H1 (cell line): Measurements from ENCODE around the gene CEP104. TPM values are rescaled to one million over a fixed set of nuclear protein-coding genes. Genes with fewer than 3 reads are reported as not detected.
A peak's percentile ranks its signal among the peaks of the same experiment; 100 is the strongest.

Source experiments
- CTCF ChIA-PET: fragments of 300-600 bp; sonication (Branson Sonifier 250); formaldehyde crosslinking; loops from one replicate; lab custom pipeline; 2021; ENCODE audit not compliant: partially characterized antibody; lab: Charles Lee
- POLR2A ChIA-PET: fragments of 300-600 bp; sonication (Branson Sonifier 250); formaldehyde crosslinking; loops from one replicate; lab custom pipeline; 2021; ENCODE audit warnings: inconsistent platforms; ENCODE audit not compliant: partially characterized antibody; lab: Charles Lee
- DNase-seq, 2 experiments: peaks; one replicate each; pipeline versions ENCODE4 v3.0.0 to v3.0.0-alpha.2; 2010 to 2022; ENCODE audit warnings: low spot score in 2 of 2, low read depth in 1 of 2, mixed read lengths in 1 of 2
- FAIRE-seq: peaks from 2 replicates; lab custom pipeline; 2011; peaks lifted over from hg19 to GRCh38; lab: Jason Lieb, UNC
- H2AFZ ChIP-seq: 2 replicates; pipeline ENCODE4 v1.8.1; 2012; ENCODE audit warnings: low read length, inconsistent platforms
- H2AK5ac ChIP-seq: 2 replicates; pipeline ENCODE4 v1.6.1; 2013; ENCODE audit warnings: low read depth, low read length
- H2BK120ac ChIP-seq: replicated peaks from 2 replicates; pipeline ENCODE3; 2013; ENCODE audit warnings: low read depth, low read length, inconsistent platforms
- H2BK12ac ChIP-seq: 2 replicates; pipeline ENCODE4 v1.6.1; 2013; ENCODE audit warnings: low read depth, low read length
- H2BK15ac ChIP-seq: 2 replicates; pipeline ENCODE4 v1.6.1; 2013; ENCODE audit warnings: low read length
- H2BK20ac ChIP-seq: 2 replicates; pipeline ENCODE4 v1.6.1; 2013; ENCODE audit warnings: low read length
- H2BK5ac ChIP-seq: 2 replicates; pipeline ENCODE4 v1.6.1; 2013; ENCODE audit warnings: low read depth, low read length
- H3K14ac ChIP-seq: 2 replicates; pipeline ENCODE4 v1.6.1; 2013; ENCODE audit warnings: inconsistent platforms; ENCODE audit not compliant: insufficient read length
- H3K18ac ChIP-seq: 2 replicates; pipeline ENCODE4 v1.6.1; 2013; ENCODE audit warnings: low read length; ENCODE audit errors: extremely low read depth
- H3K23ac ChIP-seq: 2 replicates; pipeline ENCODE4 v1.6.1; 2013; ENCODE audit warnings: inconsistent platforms; ENCODE audit not compliant: insufficient read length
- H3K23me2 ChIP-seq: 2 replicates; pipeline ENCODE4 v1.6.1; 2013; ENCODE audit warnings: low read depth, low read length
- H3K27ac ChIP-seq: 2 replicates; pipeline ENCODE4 v1.6.1; 2011; ENCODE audit warnings: low read depth, low read length, inconsistent platforms
- H3K27me3 ChIP-seq, 4 experiments: replicated peaks in 1 of 4; 1 replicate in 1 of 4; 2 replicates in 3 of 4; pipeline versions ENCODE4 v1.6.1 to v1.8.1; 2011 to 2013; ENCODE audit warnings: low read length in 3 of 4, mild to moderate bottlenecking in 3 of 4, inconsistent platforms in 2 of 4, mixed read lengths in 2 of 4, moderate library complexity in 1 of 4; ENCODE audit not compliant: control insufficient read depth in 3 of 4, insufficient read depth in 3 of 4; ENCODE audit errors: extremely low read depth in 1 of 4
- H3K36me3 ChIP-seq, 4 experiments: 2 replicates each; pipeline versions ENCODE4 v1.6.1 to v1.8.1; 2011 to 2013; ENCODE audit warnings: mild to moderate bottlenecking in 4 of 4, low read length in 3 of 4, moderate library complexity in 2 of 4, control low read depth in 1 of 4, inconsistent platforms in 1 of 4; ENCODE audit not compliant: insufficient read depth in 4 of 4, control insufficient read depth in 2 of 4
- H3K4ac ChIP-seq: replicated peaks from 2 replicates; pipeline ENCODE3; 2013; ENCODE audit warnings: low read length, low read depth, mixed read lengths, inconsistent platforms; ENCODE audit not compliant: insufficient read length
- H3K4me1 ChIP-seq, 4 experiments: replicated peaks in 1 of 4; 1 replicate in 1 of 4; 2 replicates in 3 of 4; pipeline versions ENCODE4 v1.6.1 to v1.8.1; 2011 to 2013; ENCODE audit warnings: low read length in 3 of 4, inconsistent platforms in 2 of 4, mixed read lengths in 1 of 4; ENCODE audit not compliant: insufficient read depth in 4 of 4, control insufficient read depth in 3 of 4
- H3K4me2 ChIP-seq, 2 experiments: 2 replicates each; pipeline versions ENCODE4 v1.6.1 to v1.8.1; 2011 to 2013; ENCODE audit warnings: low read depth in 2 of 2, low read length in 2 of 2, control low read depth in 1 of 2, inconsistent platforms in 1 of 2, mild to moderate bottlenecking in 1 of 2; ENCODE audit not compliant: insufficient read depth in 1 of 2
- H3K4me3 ChIP-seq, 4 experiments: fragments of 200-600, 300-600 bp in 1 of 4; sonication (generic), shearing (Covaris generic), sonication (Bioruptor Twin) in 1 of 4; 2 replicates each; pipeline versions ENCODE4 v1.5.1 to v1.8.1; 2011 to 2016; ENCODE audit warnings: low read length in 4 of 4, low read depth in 3 of 4, control low read depth in 2 of 4, inconsistent platforms in 2 of 4, mild to moderate bottlenecking in 2 of 4, mixed read lengths in 1 of 4, moderate library complexity in 1 of 4; ENCODE audit not compliant: insufficient read depth in 2 of 4; ENCODE audit errors: extremely low read depth in 1 of 4
- H3K56ac ChIP-seq: replicated peaks from 2 replicates; pipeline ENCODE3; 2013; ENCODE audit warnings: low read depth, mild to moderate bottlenecking, mixed read lengths, low read length, inconsistent platforms; ENCODE audit not compliant: insufficient read length
- H3K79me1 ChIP-seq: 2 replicates; pipeline ENCODE4 v1.6.1; 2013; ENCODE audit warnings: low read depth, low read length, control low read depth
- H3K79me2 ChIP-seq, 2 experiments: 2 replicates each; pipeline versions ENCODE4 v1.6.1 to v1.8.1; 2012 to 2013; ENCODE audit warnings: low read length in 2 of 2, mild to moderate bottlenecking in 2 of 2, inconsistent platforms in 1 of 2; ENCODE audit not compliant: insufficient read depth in 2 of 2, control insufficient read depth in 1 of 2
- H3K9ac ChIP-seq, 4 experiments: replicated peaks in 1 of 4; 1 replicate in 1 of 4; 2 replicates in 3 of 4; pipeline versions ENCODE4 v1.6.1 to v1.8.1; 2011 to 2013; ENCODE audit warnings: low read depth in 3 of 4, low read length in 3 of 4, control low read depth in 2 of 4, mild to moderate bottlenecking in 2 of 4, moderate library complexity in 2 of 4, inconsistent platforms in 1 of 4; ENCODE audit errors: extremely low read depth in 1 of 4
- H3K9me3 ChIP-seq, 2 experiments: 2 replicates each; pipeline versions ENCODE4 v1.6.1 to v1.8.1; 2012 to 2013; ENCODE audit warnings: mild to moderate bottlenecking in 2 of 2, moderate library complexity in 2 of 2, control low read depth in 1 of 2, inconsistent platforms in 1 of 2, low read depth in 1 of 2, low read length in 1 of 2, mixed read lengths in 1 of 2; ENCODE audit not compliant: insufficient read depth in 2 of 2
- H4K20me1 ChIP-seq, 2 experiments: replicated peaks in 1 of 2; 2 replicates each; pipeline versions ENCODE3 to v1.8.1; 2011 to 2013; ENCODE audit warnings: inconsistent platforms in 2 of 2, low read length in 2 of 2, mild to moderate bottlenecking in 1 of 2; ENCODE audit not compliant: insufficient read depth in 2 of 2, control insufficient read depth in 1 of 2
- H4K5ac ChIP-seq: 2 replicates; pipeline ENCODE4 v1.6.1; 2013; ENCODE audit warnings: low read length, low read depth, mixed read lengths, inconsistent platforms; ENCODE audit not compliant: insufficient read length
- H4K8ac ChIP-seq: 2 replicates; pipeline ENCODE4 v1.8.0; 2013; ENCODE audit warnings: mild to moderate bottlenecking, moderate library complexity, low read length, inconsistent platforms; ENCODE audit not compliant: insufficient read depth; ENCODE audit errors: extremely low read depth
- H4K91ac ChIP-seq: replicated peaks from 2 replicates; pipeline ENCODE3; 2013; ENCODE audit warnings: low read length, mixed read lengths, inconsistent platforms; ENCODE audit not compliant: insufficient read length
- BACH1 ChIP-seq: IDR thresholded peaks from 2 replicates; pipeline ENCODE4 v1.6.1; 2012; ENCODE audit warnings: low read length, improper control_type of control experiment
- CTBP2 ChIP-seq: IDR thresholded peaks from 2 replicates; pipeline ENCODE4 v1.7.0; 2011; ENCODE audit warnings: borderline replicate concordance, mild to moderate bottlenecking, moderate library complexity, mixed read lengths, low read length; ENCODE audit not compliant: insufficient read depth, insufficient read length
- E2F6 ChIP-seq: IDR thresholded peaks from 2 replicates; pipeline ENCODE4 v1.6.1; 2012; ENCODE audit warnings: inconsistent platforms
- HDAC2 ChIP-seq, 2 experiments: fragments of 300-600 bp in 1 of 2; sonication (generic) in 1 of 2; IDR thresholded peaks; 2 replicates each; pipeline ENCODE4 v1.6.1; 2011 to 2012; ENCODE audit warnings: low read depth in 2 of 2, low read length in 2 of 2, mild to moderate bottlenecking in 2 of 2, moderate library complexity in 2 of 2, borderline replicate concordance in 1 of 2, inconsistent platforms in 1 of 2
- JUN ChIP-seq: IDR thresholded peaks from 2 replicates; pipeline ENCODE4 v1.6.1; 2011; ENCODE audit warnings: low read depth, mild to moderate bottlenecking, improper control_type of control experiment, low read length
- JUND ChIP-seq: IDR thresholded peaks from 2 replicates; pipeline ENCODE4 v1.6.1; 2011; ENCODE audit warnings: mild to moderate bottlenecking, improper control_type of control experiment, low read length
- KDM4A ChIP-seq: IDR thresholded peaks from one replicate; pipeline ENCODE4 v1.7.1; 2012; ENCODE audit warnings: low read depth, mild to moderate bottlenecking, moderate library complexity, low read length, inconsistent platforms; ENCODE audit not compliant: severe bottlenecking
- RBBP5 ChIP-seq: IDR thresholded peaks from 2 replicates; pipeline ENCODE4 v1.7.1; 2012; ENCODE audit warnings: low read depth, mild to moderate bottlenecking, inconsistent platforms, low read length, moderate library complexity, borderline replicate concordance
- SUZ12 ChIP-seq: fragments of 200-600 bp; sonication (generic); IDR thresholded peaks from 2 replicates; pipeline ENCODE4 v1.6.1; 2012; ENCODE audit warnings: mild to moderate bottlenecking, inconsistent platforms, low read length, moderate library complexity, mixed read lengths
- WGBS, 2 experiments: shearing (Covaris generic) in 1 of 2; methylation state at CpG; one replicate each; pipeline versions ENCODE4 v1.1.6 to v1.1.7; 2013 to 2015; ENCODE audit warnings: low lambda C conversion rate in 2 of 2, mixed read lengths in 2 of 2, inconsistent platforms in 1 of 2, low coverage in 1 of 2, missing lambda C conversion rate in 1 of 2; ENCODE audit not compliant: insufficient replicate concordance in 2 of 2, insufficient coverage in 1 of 2, insufficient read length in 1 of 2; ENCODE audit errors: extremely low coverage in 1 of 2, missing lambda C conversion rate in 1 of 2; 5-methylcytosine and 5-hydroxymethylcytosine counted together
- polyA plus RNA-seq, 7 experiments: library from polyadenylated mRNA; depleted of rRNA in 3 of 7; stranded (reverse) in 5 of 7; unstranded in 2 of 7; fragments of >200 nt in 5 of 7; fragments of 200-250 nt in 2 of 7; gene quantifications; 1 replicate in 5 of 7; 2 replicates in 1 of 7; 4 replicates in 1 of 7; pipeline versions ENCODE4 v1.2.1 to v1.2.3, GENCODE V29; 2011 to 2013; ENCODE audit warnings: missing spikeins in 2 of 7, mixed read lengths in 2 of 7
- total RNA-seq: library from RNA; stranded (reverse); fragmentation: NEBNext Ultra II Directional; extraction: Animal tissue kit (Norgen Biotek cat#: 25700); gene quantifications from 2 replicates; pipeline ENCODE4 v1.2.1, GENCODE V29; 2021

CEP104 gene
- total and polyA plus RNA-seq, 2 of the 8 experiments (the other 6 are each of a cell fraction or from before 2014, with no cell fraction given): 8.0 to 43.9 TPM

GRCh38 chr1:3772027-3772714 is 84.8 kb downstream of the CEP104 start:
- H3K27ac ChIP-seq: no peak overlapping the region
- 3% methylated on average over 30 of the region's 61 CpGs; no CpG with 5 or more reads in 1 of the 2 experiments for WGBS, 2 experiments
- peak; percentile 85 for TF ChIP-seq KDM4A
- TF ChIP-seq JUND: no peak
- TF ChIP-seq RBBP5: 0 out of 2 replicates have a peak, but pooled peaks have one; percentile 31
- no peak for TF ChIP-seq CTBP2
- TF ChIP-seq HDAC2 (IDR thresholded peaks at IDR 0.05; ENCODE audit: borderline replicate concordance in 1 of 2, low read depth in 2 of 2, low read length in 2 of 2): peak in 1 of 2 experiments; percentile 62; a peak in 1 of 4 replicates
- no peak for TF ChIP-seq BACH1
- TF ChIP-seq E2F6: peak; percentile 77
- no peak for TF ChIP-seq JUN
- TF ChIP-seq SUZ12: no peak

More at GRCh38 chr1:3772027-3772714, 84.8 kb downstream of the CEP104 start:
- Histone ChIP-seq H2BK120ac (no peak overlapping the region), H4K8ac (peak overlapping the region; percentile 45; the same call in 1 of the 2 replicates), H2BK20ac (no peak overlapping the region), H4K20me1 (peaks cover 0 to 8% of the 10 kb centered on the region in 2 experiments), H3K79me2 (no peaks in the 10 kb centered on the region), H3K56ac (no peak overlapping the region), H3K9me3 (peaks cover 0 to 4% of the 10 kb centered on the region in 2 experiments; a peak in 1 of 4 replicates), H2AFZ (peak overlapping the region; percentile 66; the same call in 1 of the 2 replicates), H3K4ac (no peak overlapping the region), H3K36me3 (no peaks in the 10 kb centered on the region), H3K9ac (peak overlapping the region in 2 of 4 experiments; percentile 23 to 29; a peak in 3 of 7 replicates), H2BK15ac (0 out of 2 replicates have a peak overlapping the region, but pooled peaks have one; percentile 29), H3K4me1 (peaks cover 0 to 35% (median 13%) of the 10 kb centered on the region in 4 experiments; a peak in 6 of 7 replicates), H3K27me3 (no peaks in the 10 kb centered on the region; a peak in 1 of 7 replicates), H3K4me2 (peak overlapping the region; percentile 76 to 95), H3K79me1 (no peaks in the 10 kb centered on the region), H3K23me2 (peaks cover 11% of the 10 kb centered on the region; the same call in 1 of the 2 replicates), H3K4me3 (peak overlapping the region; percentile 52 to 81 (median 56)), H2BK12ac (no peak overlapping the region), H2BK5ac (no peak overlapping the region), H3K18ac (peak overlapping the region; percentile 32), H2AK5ac (no peak overlapping the region), H3K14ac (no peak overlapping the region), H3K23ac (no peak overlapping the region), H4K5ac (peak overlapping the region; percentile 29), H4K91ac (no peak overlapping the region)
- ChIA-PET CTCF (interaction anchor here (0.9 to 1.1 kb wide), 2 partner anchors 13 to 24 kb away, joined by 3 to 5 read pairs; no protein-coding TSS in a partner anchor), POLR2A (interaction anchor here (1.0 to 2.5 kb wide), 3 partner anchors 12 to 21 kb away, joined by 4 to 10 read pairs (median 7); partner anchors contain the start of gene CCDC27)
- DNase-seq (peak; percentile 77 to 94), FAIRE-seq (no peak)
